HEK293T (cell line): ENCODE results near the gene KRT79.

Experiments used
- CTCF ChIA-PET: fragments of 350-600 bp; formaldehyde crosslinking; extraction: SDS; loops from one replicate; lab custom pipeline; 2021; ENCODE audit warnings: antibody characterized with exemption, inconsistent platforms; lab: Yijun Ruan, JAX
- POLR2A ChIA-PET: fragments of 350-600 bp; formaldehyde crosslinking; extraction: SDS; loops from one replicate; lab custom pipeline; 2020; ENCODE audit warnings: antibody characterized with exemption, inconsistent platforms; lab: Yijun Ruan, JAX
- DNase-seq: peaks from one replicate; pipeline ENCODE4 v3.0.0; 2012; ENCODE audit warnings: mixed read lengths; ENCODE audit errors: extremely low spot score
- ARNT ChIP-seq: fragments of 450-650 bp; IDR thresholded peaks from 2 replicates; pipeline ENCODE4 v1.6.1; 2017; ENCODE audit warnings: mild to moderate bottlenecking
- BHLHE40 ChIP-seq: fragments of 450-650 bp; IDR thresholded peaks from 2 replicates; pipeline ENCODE4 v1.6.1; 2016; ENCODE audit warnings: mild to moderate bottlenecking, moderate library complexity, borderline replicate concordance
- CTBP1 ChIP-seq: fragments of 450-650 bp; IDR thresholded peaks from 2 replicates; pipeline ENCODE4 v1.6.1; 2016; ENCODE audit warnings: borderline replicate concordance
- ELF4 ChIP-seq: fragments of 450-650 bp; IDR thresholded peaks from 2 replicates; pipeline ENCODE4 v1.6.1; 2017; ENCODE audit warnings: antibody characterized with exemption
- FOXA1 ChIP-seq: fragments of 450-650 bp; IDR thresholded peaks from 2 replicates; pipeline ENCODE4 v1.6.1; 2016; ENCODE audit warnings: mild to moderate bottlenecking
- FOXK2 ChIP-seq: fragments of 450-650 bp; IDR thresholded peaks from 2 replicates; pipeline ENCODE4 v1.6.1; 2016; ENCODE audit warnings: mild to moderate bottlenecking
- FOXM1 ChIP-seq: fragments of 450-650 bp; IDR thresholded peaks from 2 replicates; pipeline ENCODE4 v1.6.1; 2017; ENCODE audit warnings: mild to moderate bottlenecking, borderline replicate concordance
- HDGF ChIP-seq: fragments of 450-650 bp; IDR thresholded peaks from 2 replicates; pipeline ENCODE4 v1.6.1; 2017; ENCODE audit warnings: antibody characterized with exemption, borderline replicate concordance
- L3MBTL2 ChIP-seq: fragments of 450-650 bp; conservative IDR thresholded peaks from 2 replicates; pipeline ENCODE4 v1.6.1; 2016; ENCODE audit warnings: mild to moderate bottlenecking
- LEF1 ChIP-seq: fragments of 450-650 bp; IDR thresholded peaks from 2 replicates; pipeline ENCODE4 v1.6.1; 2017; ENCODE audit warnings: mild to moderate bottlenecking, borderline replicate concordance
- NFRKB ChIP-seq: fragments of 450-650 bp; IDR thresholded peaks from 2 replicates; pipeline ENCODE4 v1.6.1; 2016; ENCODE audit warnings: mild to moderate bottlenecking, moderate library complexity
- SP1 ChIP-seq: fragments of 450-650 bp; IDR thresholded peaks from 2 replicates; pipeline ENCODE4 v1.6.1; 2017
- SUZ12 ChIP-seq: fragments of 450-650 bp; IDR thresholded peaks from 2 replicates; pipeline ENCODE4 v1.6.1; 2016; ENCODE audit warnings: mild to moderate bottlenecking
- TARDBP ChIP-seq: fragments of 450-650 bp; IDR thresholded peaks from 2 replicates; pipeline ENCODE4 v1.6.1; 2016
- ZNF384 ChIP-seq: fragments of 450-650 bp; IDR thresholded peaks from 2 replicates; pipeline ENCODE4 v1.6.1; 2016
- TF ChIP-seq, protein P1 (sequence below): fragments of 450-650 bp; IDR thresholded peaks from 2 replicates; pipeline ENCODE4 v1.6.1; 2016

Gene KRT79

DNA sequence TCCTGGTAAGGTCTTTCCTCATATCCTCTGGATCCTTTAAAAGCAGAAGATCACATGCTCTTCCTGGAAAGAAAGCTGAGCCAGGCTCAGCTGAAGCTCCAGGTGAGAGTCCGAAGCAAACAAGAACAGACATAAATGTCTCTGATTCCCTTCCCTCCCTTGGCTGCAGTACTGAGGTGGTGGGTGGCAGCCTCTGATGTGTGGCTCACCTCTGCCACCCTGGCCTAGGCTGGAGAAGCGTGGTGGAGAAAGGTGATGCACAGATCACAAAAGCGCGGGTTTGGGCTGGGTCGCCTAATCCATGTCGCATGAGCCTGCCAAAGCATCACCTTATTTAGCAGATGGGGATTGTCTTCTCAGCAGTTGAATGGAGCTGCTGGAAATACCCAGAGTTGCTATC, 54.2 kb downstream of the KRT79 start:
- POLR2A ChIA-PET: no interaction called here
- CTCF ChIA-PET: no interaction called here
- TF ChIP-seq, protein P1, sequence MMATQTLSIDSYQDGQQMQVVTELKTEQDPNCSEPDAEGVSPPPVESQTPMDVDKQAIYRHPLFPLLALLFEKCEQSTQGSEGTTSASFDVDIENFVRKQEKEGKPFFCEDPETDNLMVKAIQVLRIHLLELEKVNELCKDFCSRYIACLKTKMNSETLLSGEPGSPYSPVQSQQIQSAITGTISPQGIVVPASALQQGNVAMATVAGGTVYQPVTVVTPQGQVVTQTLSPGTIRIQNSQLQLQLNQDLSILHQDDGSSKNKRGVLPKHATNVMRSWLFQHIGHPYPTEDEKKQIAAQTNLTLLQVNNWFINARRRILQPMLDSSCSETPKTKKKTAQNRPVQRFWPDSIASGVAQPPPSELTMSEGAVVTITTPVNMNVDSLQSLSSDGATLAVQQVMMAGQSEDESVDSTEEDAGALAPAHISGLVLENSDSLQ: no peak
- TF ChIP-seq L3MBTL2: no peak
- TF ChIP-seq SUZ12: no peak
- TF ChIP-seq SP1: no peak
- TF ChIP-seq FOXK2: no peak
- TF ChIP-seq ELF4: no peak
- no peak for TF ChIP-seq ZNF384
- no peak for TF ChIP-seq FOXA1
- no peak for TF ChIP-seq ARNT
- TF ChIP-seq TARDBP: no peak
- no peak for DNase-seq

DNA sequence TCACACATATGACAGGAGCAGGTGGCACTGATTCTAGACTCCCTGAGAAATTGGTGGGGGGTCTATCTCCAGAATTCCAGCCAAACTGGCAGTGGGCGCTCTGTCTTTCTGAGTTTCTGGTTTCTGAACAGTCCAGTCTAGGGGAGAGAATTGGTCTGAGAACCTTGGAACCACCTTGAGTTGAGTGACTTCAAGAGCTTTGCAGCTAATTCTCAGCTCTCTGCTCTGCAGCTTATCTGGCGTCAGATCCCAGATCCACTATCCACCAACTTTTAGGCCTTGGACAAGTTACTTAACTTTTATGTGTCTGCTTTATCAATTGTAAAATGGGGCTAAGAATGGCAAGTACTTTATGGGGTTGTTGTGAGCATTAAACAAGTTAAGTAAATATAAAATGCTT, 55.3 kb downstream of the KRT79 start:
- ChIA-PET CTCF (no interaction called here), POLR2A (no interaction called here)
- TF ChIP-seq ZNF384: no peak
- no peak for TF ChIP-seq TARDBP
- no peak for TF ChIP-seq ELF4
- TF ChIP-seq L3MBTL2: no peak
- no peak for TF ChIP-seq FOXK2
- no peak for TF ChIP-seq NFRKB
- no peak for DNase-seq

DNA sequence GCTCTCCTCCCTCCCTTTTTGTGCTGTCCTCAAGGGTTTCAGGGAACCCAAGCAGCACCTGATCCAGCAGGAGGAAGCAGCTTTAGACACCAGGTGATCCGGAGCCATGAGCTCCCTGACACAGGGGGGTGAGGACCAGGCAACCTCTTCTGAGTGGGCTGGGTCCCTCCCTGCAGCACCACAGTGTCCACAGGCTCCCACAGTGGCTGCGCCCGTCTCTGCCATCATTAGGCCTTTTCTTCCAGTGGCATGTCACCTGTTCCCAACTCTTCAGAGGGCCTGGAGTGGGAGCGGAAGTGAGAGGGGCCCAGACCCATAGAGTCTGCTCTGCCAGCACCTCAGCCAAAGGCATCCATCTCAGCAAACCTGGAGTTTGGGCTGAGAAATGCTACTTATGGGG, 56.5 kb downstream of the KRT79 start:
- CTCF ChIA-PET: no interaction called here

DNA sequence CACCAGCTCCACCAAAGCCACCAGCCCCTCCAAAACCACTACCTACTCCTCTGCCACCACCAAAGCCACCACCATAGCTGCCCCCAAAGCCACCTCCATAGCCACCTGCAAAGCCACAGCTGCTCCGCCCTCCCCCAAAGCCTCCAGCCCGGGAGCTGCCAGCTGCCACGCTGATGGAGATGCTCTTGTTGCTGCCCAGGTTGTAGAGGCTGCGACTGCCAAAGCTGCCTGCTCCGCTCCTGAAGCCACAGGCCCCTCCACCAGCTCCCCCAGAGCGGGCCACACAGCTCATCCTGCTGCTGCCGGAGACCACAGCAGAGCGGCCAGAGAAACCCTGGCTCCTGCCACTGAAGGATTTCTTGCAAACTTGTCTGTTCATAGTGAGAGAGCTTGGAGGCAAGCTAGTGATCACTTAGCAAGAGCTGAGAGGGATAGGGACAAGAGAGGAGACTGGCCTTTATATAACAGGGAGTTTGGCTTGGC, 57.2 kb downstream of the KRT79 start, which contains the start of gene KRT76:
Gene KRT76 (minus strand): TSS at position 433 of the 483 bp plus-strand sequence. CDS start 54 bp downstream, at position 379.
- ChIA-PET POLR2A (no interaction called here), CTCF (no interaction called here)
- TF ChIP-seq FOXM1: no peak
- no peak for TF ChIP-seq SP1
- TF ChIP-seq HDGF: no peak
- TF ChIP-seq, protein P1: no peak
- TF ChIP-seq NFRKB: no peak
- no peak for TF ChIP-seq ZNF384
- no peak for TF ChIP-seq TARDBP
- TF ChIP-seq SUZ12: no peak
- TF ChIP-seq FOXA1: no peak
- DNase-seq: no peak

More for the DNA sequence above, 56.5 kb downstream of the KRT79 start:
- POLR2A ChIA-PET: no interaction called here
- no peak for DNase-seq
- no peak for TF ChIP-seq ARNT
- TF ChIP-seq BHLHE40: no peak
- no peak for TF ChIP-seq SP1
- TF ChIP-seq ZNF384: no peak
- TF ChIP-seq FOXM1: no peak
- TF ChIP-seq, protein P1: no peak
- TF ChIP-seq LEF1: no peak
- no peak for TF ChIP-seq HDGF

DNA sequence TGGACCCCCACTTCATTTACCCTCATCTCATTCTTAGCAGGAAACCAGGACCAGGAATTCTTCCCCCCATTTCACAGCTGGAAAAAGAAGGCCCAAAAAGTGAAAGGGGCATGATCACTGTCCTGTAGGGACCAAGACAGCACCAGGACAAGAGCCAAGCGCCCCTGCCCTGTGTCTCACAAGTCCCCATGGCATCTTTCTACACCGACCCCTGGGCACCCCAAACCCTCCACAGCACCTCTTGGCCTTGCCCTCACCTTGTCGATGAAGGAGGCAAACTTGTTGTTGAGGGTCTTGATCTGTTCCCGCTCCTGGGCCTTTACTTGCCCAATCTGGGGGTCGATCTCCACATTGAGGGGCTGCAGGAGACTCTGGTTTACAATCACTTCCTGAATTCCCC, 57.7 kb downstream of the KRT79 start:
- POLR2A ChIA-PET: no interaction called here
- CTCF ChIA-PET: interaction anchor here (1.2 kb wide), 1 partner anchor 89 kb away, joined by 3 read pairs; no protein-coding TSS in a partner anchor
- TF ChIP-seq L3MBTL2 (no peak), TARDBP (no peak), BHLHE40 (no peak), HDGF (no peak), ZNF384 (no peak), NFRKB (no peak), FOXA1 (no peak), FOXM1 (no peak), ARNT (no peak), SP1 (no peak), LEF1 (no peak), FOXK2 (no peak), ELF4 (no peak), CTBP1 (no peak), SUZ12 (no peak)
- TF ChIP-seq, protein P1: no peak
- DNase-seq: no peak

DNA sequence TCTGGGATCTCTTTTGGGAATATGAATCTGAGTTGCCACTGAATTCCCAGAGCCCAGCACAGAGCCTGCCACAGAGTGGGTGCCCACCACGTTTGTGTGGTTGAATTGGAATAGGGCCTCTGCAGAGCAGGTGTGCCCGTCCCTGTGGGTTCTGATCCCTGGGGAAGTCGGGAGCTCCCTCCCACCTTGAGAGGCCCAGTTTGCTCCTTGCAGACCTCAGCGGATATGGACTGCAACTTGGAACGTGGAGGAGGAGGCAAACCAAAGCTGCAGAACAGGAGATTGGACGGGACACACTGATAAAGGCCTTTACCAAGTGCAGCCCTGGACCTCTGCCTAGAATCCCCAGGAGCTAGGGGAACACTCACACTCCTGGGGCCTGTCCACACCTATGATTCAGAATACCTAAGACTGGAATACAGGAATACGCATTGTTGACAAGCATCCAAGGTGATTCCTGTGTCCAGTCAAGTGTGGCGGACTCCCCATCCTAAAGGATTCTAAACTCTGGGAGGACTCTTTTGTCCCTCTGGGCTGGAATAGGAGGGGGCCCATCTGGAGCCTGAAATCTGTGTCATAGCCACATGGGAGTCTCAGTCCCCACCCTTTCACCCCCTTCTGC, 59.4 kb downstream of the KRT79 start:
- ChIA-PET CTCF (no interaction called here), POLR2A (no interaction called here)
- TF ChIP-seq NFRKB (no peak), HDGF (no peak), FOXK2 (no peak), L3MBTL2 (no peak), SUZ12 (no peak), ELF4 (no peak), FOXM1 (no peak), TARDBP (no peak), BHLHE40 (no peak), ZNF384 (no peak), FOXA1 (no peak), CTBP1 (no peak), LEF1 (no peak), ARNT (no peak), SP1 (no peak)
- TF ChIP-seq, protein P1: no peak
- DNase-seq: no peak
